Measurements from ENCODE around the gene PMEL.
A peak's percentile ranks its signal among the peaks of the same experiment; 100 is the strongest.
"Not testable (repeated sequence)": the region's sequence is repeated elsewhere in the genome, so short reads cannot be mapped to it uniquely, and the experiment has no call there.

PMEL gene

DNA sequence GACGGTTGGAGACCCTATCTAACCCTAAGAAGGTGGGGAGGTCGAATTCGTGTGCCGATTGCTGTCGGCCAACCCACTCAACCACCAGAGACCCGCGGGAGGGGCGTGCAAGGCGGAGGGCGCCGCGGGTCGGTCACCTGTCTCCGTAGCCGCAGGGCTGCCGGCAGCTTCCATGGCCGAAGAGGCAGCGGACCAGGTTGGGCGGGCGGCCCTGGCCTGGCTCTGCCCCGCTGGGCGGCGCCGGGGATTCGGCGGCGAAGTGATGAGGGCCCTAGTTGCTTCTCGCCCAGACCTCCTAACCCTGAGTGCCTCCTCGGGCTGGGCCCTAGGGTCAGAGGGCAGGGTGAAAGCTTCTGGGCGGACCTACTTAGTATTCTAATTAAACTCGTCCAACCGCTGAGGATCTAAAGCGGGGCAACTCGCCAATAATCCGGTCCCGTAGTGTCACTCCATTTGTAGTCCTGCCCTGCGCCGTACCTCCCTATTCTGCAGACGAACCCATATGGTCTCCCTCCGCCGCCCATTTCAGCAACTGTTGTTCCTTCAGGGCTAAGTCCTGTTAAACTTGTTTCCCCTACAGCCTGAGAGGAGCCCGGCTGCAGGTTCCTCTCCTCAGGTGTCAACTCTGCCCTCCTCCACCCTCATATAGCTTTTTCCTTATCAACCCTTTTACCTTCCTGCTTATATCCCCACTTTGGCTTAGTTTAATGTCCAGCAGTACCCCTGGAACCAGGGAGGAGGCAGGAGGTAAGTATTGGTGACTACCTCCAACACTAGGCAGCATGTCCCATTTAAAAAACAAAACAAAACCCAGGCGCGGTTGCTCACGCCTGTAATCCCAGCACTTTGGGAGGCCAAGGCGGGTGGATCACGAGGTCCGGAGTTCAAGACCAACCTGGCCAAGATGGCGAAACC is 38.0 kb downstream of the PMEL start, which contains the start of gene PYM1:
Gene PYM1 (minus strand): TSS at position 307 of the 915 bp plus-strand sequence. CDS start 133 bp downstream, at position 174.
- Histone ChIP-seq H3K27me3 (ENCODE audit: low read depth, low read length) (no peaks in the 10 kb centered on the region), H3K36me3 (ENCODE audit: control insufficient read depth in 1 of 2, insufficient read depth in 2 of 2, low read length in 2 of 2) (peaks cover 0 to 4% of the 10 kb centered on the region in 2 donors), H3K9me3 (ENCODE audit: control insufficient read depth in 1 of 2, low read length in 2 of 2) (no peaks in the 10 kb centered on the region), H3K27ac (ENCODE audit: low read length) (peak within 1 kb of the TSS; percentile 100), H3K4me1 (ENCODE audit: control insufficient read depth in 1 of 2, insufficient read depth in 2 of 2, low read length in 2 of 2) (peaks cover 13 to 20% of the 10 kb centered on the region in 2 donors), H3K4me3 (ENCODE audit: low read depth in 1 of 2, low read length in 2 of 2) (peak within 1 kb of the TSS; percentile 95 to 100)

DNA sequence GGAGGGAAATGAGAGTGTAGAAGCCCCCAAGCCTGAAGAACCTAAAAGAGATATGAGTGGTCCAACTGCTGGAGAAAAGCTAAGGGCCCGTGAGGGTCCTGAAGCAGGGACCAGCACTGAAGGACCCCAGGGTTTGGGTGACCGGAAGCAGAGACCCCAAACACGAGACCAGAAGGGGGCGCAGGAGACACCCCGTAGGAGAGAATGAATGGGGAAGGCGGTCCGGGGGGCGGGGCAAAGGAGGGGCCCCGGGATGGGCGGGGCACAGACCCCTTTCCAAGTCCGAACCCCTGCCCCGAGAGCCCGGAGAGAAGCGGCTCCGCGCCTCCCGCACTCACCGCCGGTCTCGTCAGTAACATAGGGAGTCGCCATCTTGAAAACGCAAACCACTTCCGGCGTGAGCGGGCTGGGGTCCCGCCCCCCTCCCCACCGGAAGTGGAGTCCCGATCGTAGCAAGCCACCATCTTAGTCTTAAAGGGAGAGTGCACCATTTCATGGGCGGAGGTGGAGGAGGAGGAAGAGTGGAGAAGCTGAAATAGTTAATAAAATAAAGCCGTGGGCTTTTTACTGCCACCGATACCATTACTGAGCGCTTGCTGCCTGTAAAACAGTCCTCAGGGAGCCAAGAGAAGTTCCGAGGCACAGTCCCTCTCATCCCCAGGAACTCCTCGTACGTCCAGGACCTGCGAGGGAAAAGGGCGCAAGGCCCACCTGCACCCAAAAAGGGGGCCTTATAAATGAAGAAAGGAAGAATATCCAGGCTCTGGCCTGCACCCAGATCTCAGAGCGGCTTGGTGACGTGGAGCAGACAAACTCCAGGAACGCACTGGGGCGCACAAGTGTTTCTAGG is 38.9 kb downstream of the PMEL start:
- no peaks in the 10 kb centered on the region for H3K9me3 ChIP-seq (ENCODE audit: control insufficient read depth in 1 of 2, low read length in 2 of 2)
- H3K4me1 ChIP-seq (ENCODE audit: control insufficient read depth in 1 of 2, insufficient read depth in 2 of 2, low read length in 2 of 2), result peaks cover 8 to 16% of the 10 kb centered on the region in 2 donors
- peaks cover 0 to 7% of the 10 kb centered on the region in 2 donors for H3K36me3 ChIP-seq (ENCODE audit: control insufficient read depth in 1 of 2, insufficient read depth in 2 of 2, low read length in 2 of 2)
- peak overlapping the region; percentile 100 for H3K27ac ChIP-seq (ENCODE audit: low read length)
- peak overlapping the region; percentile 95 to 100 for H3K4me3 ChIP-seq (ENCODE audit: low read depth in 1 of 2, low read length in 2 of 2)
- H3K27me3 ChIP-seq (ENCODE audit: low read depth, low read length), result no peaks in the 10 kb centered on the region

DNA sequence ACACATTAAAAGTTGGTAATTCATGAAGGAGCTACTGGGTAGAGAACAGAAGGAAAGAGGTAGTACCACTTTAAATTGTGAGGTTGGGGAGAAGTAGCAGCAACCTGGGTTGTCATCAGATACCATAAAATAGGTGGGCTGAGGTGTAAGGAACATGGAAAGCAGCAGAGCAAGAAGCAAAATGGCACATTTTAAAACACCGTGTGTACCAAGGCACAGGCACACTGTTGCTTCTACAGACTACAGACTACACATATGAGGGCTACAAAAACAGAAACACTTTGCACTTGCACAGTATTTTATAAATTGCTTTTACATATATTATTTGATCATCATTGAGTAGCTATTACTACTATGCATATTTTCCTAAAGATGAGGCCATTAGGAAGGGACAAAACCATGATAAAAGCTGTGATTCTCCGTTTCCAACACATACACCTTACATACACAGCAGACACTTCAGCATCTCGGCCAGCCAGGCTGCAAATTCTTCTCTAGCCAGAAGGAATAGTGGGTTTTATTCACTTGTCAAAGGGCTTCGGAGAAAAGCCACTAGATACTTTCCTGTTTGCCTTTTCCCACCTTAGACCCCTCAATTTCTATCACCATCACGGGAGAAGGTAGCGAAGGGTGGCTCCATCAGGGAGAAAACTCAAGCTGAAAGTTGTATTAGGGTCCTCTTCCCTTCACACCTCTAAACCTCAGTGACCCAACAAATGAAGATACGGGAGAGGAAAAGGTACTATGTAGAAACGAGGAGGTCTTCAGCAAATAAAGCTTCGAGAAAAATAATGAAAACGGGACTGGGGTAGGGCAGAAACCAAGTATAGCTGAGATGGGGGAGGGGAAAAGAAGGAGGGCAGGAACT is 39.7 kb downstream of the PMEL start:
- Histone ChIP-seq H3K9me3 (ENCODE audit: control insufficient read depth in 1 of 2, low read length in 2 of 2) (no peaks in the 10 kb centered on the region), H3K4me1 (ENCODE audit: control insufficient read depth in 1 of 2, insufficient read depth in 2 of 2, low read length in 2 of 2) (peaks cover 6 to 19% of the 10 kb centered on the region in 2 donors), H3K4me3 (ENCODE audit: low read depth in 1 of 2, low read length in 2 of 2) (peak overlapping the region; percentile 95 to 100), H3K27me3 (ENCODE audit: low read depth, low read length) (no peaks in the 10 kb centered on the region), H3K27ac (ENCODE audit: low read length) (peak overlapping the region; percentile 100), H3K36me3 (ENCODE audit: control insufficient read depth in 1 of 2, insufficient read depth in 2 of 2, low read length in 2 of 2) (peaks cover 0 to 9% of the 10 kb centered on the region in 2 donors)

DNA sequence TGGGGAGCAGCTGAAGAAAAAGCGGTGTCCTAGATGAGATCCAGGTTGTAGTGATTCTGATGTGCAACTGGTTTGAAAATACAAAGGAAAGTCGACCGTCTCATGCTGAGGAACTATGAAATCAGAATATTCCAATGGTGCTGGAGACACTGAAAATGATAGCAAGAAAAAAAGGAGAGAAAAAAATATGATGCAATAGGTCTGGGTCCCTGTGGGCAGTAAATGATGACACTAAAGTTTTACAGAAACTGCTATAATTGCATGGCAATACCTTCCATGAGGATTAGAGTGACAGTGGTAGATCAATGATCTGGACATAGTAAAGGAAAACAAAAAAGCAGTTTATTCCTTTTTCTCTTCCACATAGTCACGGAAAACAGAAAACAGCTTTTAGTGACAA is 40.5 kb downstream of the PMEL start:
- peaks cover 0 to 18% of the 10 kb centered on the region in 2 donors for H3K4me1 ChIP-seq (ENCODE audit: control insufficient read depth in 1 of 2, insufficient read depth in 2 of 2, low read length in 2 of 2)
- no peaks in the 10 kb centered on the region for H3K9me3 ChIP-seq (ENCODE audit: control insufficient read depth in 1 of 2, low read length in 2 of 2)
- no peaks in the 10 kb centered on the region for H3K27me3 ChIP-seq (ENCODE audit: low read depth, low read length)
- no peak overlapping the region for H3K27ac ChIP-seq (ENCODE audit: low read length)
- H3K4me3 ChIP-seq (ENCODE audit: low read depth in 1 of 2, low read length in 2 of 2), result no peak overlapping the region
- peaks cover 0 to 9% of the 10 kb centered on the region in 2 donors for H3K36me3 ChIP-seq (ENCODE audit: control insufficient read depth in 1 of 2, insufficient read depth in 2 of 2, low read length in 2 of 2)

DNA sequence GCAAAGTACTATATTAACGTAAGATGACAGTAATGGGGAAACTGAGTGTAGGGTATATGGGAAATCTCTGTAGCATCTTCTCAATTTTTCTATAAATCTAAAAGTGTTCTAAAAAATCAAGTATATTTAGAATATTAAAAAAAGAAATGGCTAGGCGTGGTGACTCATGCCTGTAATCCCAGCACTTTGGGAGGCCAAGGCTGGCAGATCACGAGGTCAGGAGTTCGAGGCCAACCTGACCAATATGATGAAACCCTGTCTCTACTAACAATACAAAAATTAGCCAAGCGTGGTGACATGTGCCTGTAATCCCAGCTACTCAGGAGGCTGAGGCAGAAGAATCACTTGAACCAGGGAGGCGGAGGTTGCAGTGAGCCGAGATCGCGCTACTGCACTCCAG is 42.2 kb downstream of the PMEL start:
- not testable (repeated sequence) for H3K27me3 ChIP-seq (ENCODE audit: low read depth, low read length); H3K27ac ChIP-seq (ENCODE audit: low read length); H3K36me3 ChIP-seq (ENCODE audit: control insufficient read depth in 1 of 2, insufficient read depth in 2 of 2, low read length in 2 of 2); H3K4me3 ChIP-seq (ENCODE audit: low read depth in 1 of 2, low read length in 2 of 2); H3K9me3 ChIP-seq (ENCODE audit: control insufficient read depth in 1 of 2, low read length in 2 of 2)
- peaks cover 0 to 18% of the 10 kb centered on the region in 2 donors for H3K4me1 ChIP-seq (ENCODE audit: control insufficient read depth in 1 of 2, insufficient read depth in 2 of 2, low read length in 2 of 2)

DNA sequence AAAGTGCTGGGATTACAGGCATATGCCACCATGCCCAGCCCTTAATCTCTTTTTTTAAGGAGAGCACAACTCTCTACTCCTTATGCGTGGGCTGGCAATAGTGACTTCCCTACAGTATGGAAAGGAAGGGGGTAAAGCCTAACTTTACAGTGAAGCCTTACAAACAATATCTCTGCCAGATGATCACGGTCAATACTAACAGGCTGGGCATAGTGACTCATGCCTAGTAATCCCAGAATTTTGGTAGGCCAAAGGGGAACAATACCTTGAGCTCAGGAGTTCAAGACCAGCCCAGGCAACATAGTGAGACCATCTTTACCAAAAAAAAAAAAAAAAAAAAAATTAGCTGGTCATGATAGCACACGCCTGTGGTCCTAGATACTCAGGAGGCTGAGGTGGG is 43.7 kb downstream of the PMEL start:
- H3K27ac ChIP-seq (ENCODE audit: low read length), result no peak overlapping the region
- peaks cover 0 to 6% of the 10 kb centered on the region in 2 donors for H3K36me3 ChIP-seq (ENCODE audit: control insufficient read depth in 1 of 2, insufficient read depth in 2 of 2, low read length in 2 of 2)
- no peaks in the 10 kb centered on the region for H3K27me3 ChIP-seq (ENCODE audit: low read depth, low read length)
- H3K4me1 ChIP-seq (ENCODE audit: control insufficient read depth in 1 of 2, insufficient read depth in 2 of 2, low read length in 2 of 2), result peaks cover 0 to 18% of the 10 kb centered on the region in 2 donors
- H3K4me3 ChIP-seq (ENCODE audit: low read depth in 1 of 2, low read length in 2 of 2), result no peak overlapping the region
- no peaks in the 10 kb centered on the region for H3K9me3 ChIP-seq (ENCODE audit: control insufficient read depth in 1 of 2, low read length in 2 of 2)

DNA sequence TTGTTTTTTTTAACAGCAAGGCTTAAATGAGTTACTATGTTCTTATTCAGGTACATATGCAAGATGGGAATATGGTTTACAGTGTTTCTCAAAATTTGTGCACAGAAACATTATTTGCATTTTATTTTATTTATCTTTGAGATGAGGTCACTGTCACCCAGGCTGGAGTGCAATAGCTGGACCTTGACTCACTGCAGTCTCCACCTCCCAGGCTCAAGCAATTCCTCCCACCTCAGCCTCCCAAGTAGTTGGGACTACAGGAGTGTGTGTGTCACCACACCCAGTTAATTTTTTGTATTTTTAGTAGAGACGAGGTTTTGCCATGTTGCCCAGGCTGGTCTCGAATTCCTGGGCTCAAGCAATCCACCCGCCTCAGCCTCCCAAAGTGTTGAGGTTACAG is 46.8 kb downstream of the PMEL start:
- not testable (repeated sequence) for H3K36me3 ChIP-seq (ENCODE audit: control insufficient read depth in 1 of 2, insufficient read depth in 2 of 2, low read length in 2 of 2); H3K27ac ChIP-seq (ENCODE audit: low read length); H3K27me3 ChIP-seq (ENCODE audit: low read depth, low read length); H3K9me3 ChIP-seq (ENCODE audit: control insufficient read depth in 1 of 2, low read length in 2 of 2); H3K4me3 ChIP-seq (ENCODE audit: low read depth in 1 of 2, low read length in 2 of 2)
- H3K4me1 ChIP-seq (ENCODE audit: control insufficient read depth in 1 of 2, insufficient read depth in 2 of 2, low read length in 2 of 2), result peaks cover 0 to 10% of the 10 kb centered on the region in 2 donors

DNA sequence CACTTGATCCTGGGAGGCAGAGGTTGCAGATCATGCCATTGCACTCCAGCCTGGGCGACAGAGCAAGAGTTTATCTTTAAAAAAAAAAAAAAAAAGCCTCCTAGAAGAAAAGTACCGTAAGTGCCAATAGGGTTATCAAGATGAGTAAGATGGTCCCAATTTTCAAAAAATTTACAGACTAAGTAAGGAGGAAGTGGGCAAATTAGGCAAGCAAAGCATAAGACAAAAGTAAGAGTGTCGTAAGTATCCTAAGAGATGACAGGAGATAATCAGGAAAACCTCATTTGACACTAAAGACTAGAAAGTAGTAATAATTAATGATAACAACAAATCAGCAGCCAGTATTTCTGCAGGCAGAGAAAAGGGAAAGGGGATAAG is 50.4 kb downstream of the PMEL start:
- H3K4me1 ChIP-seq (ENCODE audit: control insufficient read depth in 1 of 2, insufficient read depth in 2 of 2, low read length in 2 of 2), result no peaks in the 10 kb centered on the region
- H3K27me3 ChIP-seq (ENCODE audit: low read depth, low read length), result no peaks in the 10 kb centered on the region
- no peak overlapping the region for H3K27ac ChIP-seq (ENCODE audit: low read length)
- H3K4me3 ChIP-seq (ENCODE audit: low read depth in 1 of 2, low read length in 2 of 2), result no peak overlapping the region
- H3K36me3 ChIP-seq (ENCODE audit: control insufficient read depth in 1 of 2, insufficient read depth in 2 of 2, low read length in 2 of 2), result peaks cover 6 to 14% of the 10 kb centered on the region in 2 donors
- no peaks in the 10 kb centered on the region for H3K9me3 ChIP-seq (ENCODE audit: control insufficient read depth in 1 of 2, low read length in 2 of 2)

DNA sequence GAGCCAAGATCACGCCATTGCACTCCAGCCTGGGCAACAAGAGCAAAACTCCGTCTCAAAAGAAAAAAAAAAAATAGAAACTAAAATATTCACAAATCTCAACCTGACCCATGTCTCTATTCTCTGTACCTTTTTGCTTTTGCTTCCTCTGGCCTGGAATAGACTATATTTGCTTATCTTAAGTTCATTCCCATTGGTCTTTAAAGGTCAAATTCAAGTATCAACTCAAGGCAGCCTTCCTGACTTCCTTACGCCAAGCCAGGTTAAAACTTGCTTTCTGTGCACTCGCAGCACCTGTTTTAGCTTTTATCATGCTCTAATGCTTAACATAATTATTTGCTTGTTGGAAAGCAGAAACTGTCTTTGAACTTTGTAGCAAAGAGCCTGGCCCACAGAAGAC is 52.9 kb downstream of the PMEL start:
- Histone ChIP-seq H3K27ac (ENCODE audit: low read length) (no peak overlapping the region), H3K9me3 (ENCODE audit: control insufficient read depth in 1 of 2, low read length in 2 of 2) (no peaks in the 10 kb centered on the region), H3K4me1 (ENCODE audit: control insufficient read depth in 1 of 2, insufficient read depth in 2 of 2, low read length in 2 of 2) (peaks cover 0 to 8% of the 10 kb centered on the region in 2 donors), H3K36me3 (ENCODE audit: control insufficient read depth in 1 of 2, insufficient read depth in 2 of 2, low read length in 2 of 2) (peaks cover 6 to 14% of the 10 kb centered on the region in 2 donors), H3K27me3 (ENCODE audit: low read depth, low read length) (no peaks in the 10 kb centered on the region), H3K4me3 (ENCODE audit: low read depth in 1 of 2, low read length in 2 of 2) (no peak overlapping the region)

DNA sequence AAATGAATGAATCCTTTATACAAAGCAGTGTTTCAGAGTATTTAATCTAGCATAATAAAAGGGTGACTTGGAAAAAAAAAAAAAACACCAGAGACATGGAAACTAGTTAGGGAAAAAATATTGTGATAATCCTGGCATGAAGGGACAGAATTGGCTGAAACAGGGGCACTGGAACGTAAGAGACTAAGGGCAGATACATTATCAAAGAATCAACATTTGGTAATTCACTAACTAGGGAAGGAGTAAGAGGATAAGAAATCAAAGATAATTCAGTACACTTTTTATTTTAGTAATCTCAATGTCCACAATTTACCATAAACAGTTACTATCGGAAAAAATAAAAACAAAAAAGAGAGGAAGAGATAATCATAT is 56.3 kb downstream of the PMEL start:
- H3K4me3 ChIP-seq (ENCODE audit: low read depth in 1 of 2, low read length in 2 of 2), result no peak overlapping the region
- no peaks in the 10 kb centered on the region for H3K27me3 ChIP-seq (ENCODE audit: low read depth, low read length)
- H3K27ac ChIP-seq (ENCODE audit: low read length), result no peak overlapping the region
- peaks cover 6 to 14% of the 10 kb centered on the region in 2 donors for H3K36me3 ChIP-seq (ENCODE audit: control insufficient read depth in 1 of 2, insufficient read depth in 2 of 2, low read length in 2 of 2)
- H3K9me3 ChIP-seq (ENCODE audit: control insufficient read depth in 1 of 2, low read length in 2 of 2), result no peaks in the 10 kb centered on the region
- peaks cover 0 to 8% of the 10 kb centered on the region in 2 donors for H3K4me1 ChIP-seq (ENCODE audit: control insufficient read depth in 1 of 2, insufficient read depth in 2 of 2, low read length in 2 of 2)
